ENCODE results near the gene ACVR1. TPM values are rescaled to one million over a fixed set of nuclear protein-coding genes. Genes with fewer than 3 reads are reported as not detected.

Gene ACVR1
- total RNA-seq, 1 donor from 2014 or later: 29.9 TPM

DNA sequence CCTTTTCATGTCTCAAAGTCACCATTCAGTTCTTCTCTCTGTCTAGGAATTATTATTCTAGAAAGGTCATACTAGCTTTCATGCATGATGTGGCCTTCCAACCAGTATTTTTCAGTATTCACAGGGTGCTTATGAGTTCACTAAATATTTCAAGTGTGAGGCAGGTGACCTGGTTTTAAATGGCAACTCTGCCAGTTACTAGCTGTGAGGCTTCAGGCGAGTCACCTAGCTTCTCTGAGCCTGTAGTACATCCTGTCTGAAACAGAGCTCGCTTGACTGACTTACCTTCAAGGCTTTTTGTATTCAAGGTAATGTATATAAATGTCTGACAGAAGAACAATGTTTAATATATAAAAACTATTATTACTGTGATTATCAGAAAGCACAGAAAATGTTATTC is 19.4 kb upstream of the ACVR1 start:
- H3K9me3 Mint-ChIP-seq (ENCODE audit: unreplicated experiment): no peaks in the 10 kb centered on the region
- H3K36me3 Mint-ChIP-seq (ENCODE audit: low read depth, unreplicated experiment): no peaks in the 10 kb centered on the region
- peaks cover 13% of the 10 kb centered on the region for H3K4me1 Mint-ChIP-seq (ENCODE audit: unreplicated experiment)
- TF ChIP-seq, protein P1, sequence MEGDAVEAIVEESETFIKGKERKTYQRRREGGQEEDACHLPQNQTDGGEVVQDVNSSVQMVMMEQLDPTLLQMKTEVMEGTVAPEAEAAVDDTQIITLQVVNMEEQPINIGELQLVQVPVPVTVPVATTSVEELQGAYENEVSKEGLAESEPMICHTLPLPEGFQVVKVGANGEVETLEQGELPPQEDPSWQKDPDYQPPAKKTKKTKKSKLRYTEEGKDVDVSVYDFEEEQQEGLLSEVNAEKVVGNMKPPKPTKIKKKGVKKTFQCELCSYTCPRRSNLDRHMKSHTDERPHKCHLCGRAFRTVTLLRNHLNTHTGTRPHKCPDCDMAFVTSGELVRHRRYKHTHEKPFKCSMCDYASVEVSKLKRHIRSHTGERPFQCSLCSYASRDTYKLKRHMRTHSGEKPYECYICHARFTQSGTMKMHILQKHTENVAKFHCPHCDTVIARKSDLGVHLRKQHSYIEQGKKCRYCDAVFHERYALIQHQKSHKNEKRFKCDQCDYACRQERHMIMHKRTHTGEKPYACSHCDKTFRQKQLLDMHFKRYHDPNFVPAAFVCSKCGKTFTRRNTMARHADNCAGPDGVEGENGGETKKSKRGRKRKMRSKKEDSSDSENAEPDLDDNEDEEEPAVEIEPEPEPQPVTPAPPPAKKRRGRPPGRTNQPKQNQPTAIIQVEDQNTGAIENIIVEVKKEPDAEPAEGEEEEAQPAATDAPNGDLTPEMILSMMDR (IDR thresholded peaks at IDR 0.05; ENCODE audit: unreplicated experiment): no peak
- no peak overlapping the region for H3K27ac Mint-ChIP-seq (ENCODE audit: unreplicated experiment)
- H3K4me3 Mint-ChIP-seq (ENCODE audit: unreplicated experiment): no peak overlapping the region
- DNase-seq (ENCODE audit: low spot score): no peak
- peaks cover 1% of the 10 kb centered on the region for H3K27me3 Mint-ChIP-seq (ENCODE audit: unreplicated experiment)

- H3K27ac Mint-ChIP-seq (ENCODE audit: unreplicated experiment): no peak overlapping the region
- H3K4me1 Mint-ChIP-seq (ENCODE audit: unreplicated experiment): peaks cover 13% of the 10 kb centered on the region
- peaks cover 1% of the 10 kb centered on the region for H3K27me3 Mint-ChIP-seq (ENCODE audit: unreplicated experiment)
- DNase-seq (ENCODE audit: low spot score): no peak
- TF ChIP-seq, protein P1 (IDR thresholded peaks at IDR 0.05; ENCODE audit: unreplicated experiment): no peak
- H3K4me3 Mint-ChIP-seq (ENCODE audit: unreplicated experiment): no peak overlapping the region
- H3K36me3 Mint-ChIP-seq (ENCODE audit: low read depth, unreplicated experiment): no peaks in the 10 kb centered on the region
- H3K9me3 Mint-ChIP-seq (ENCODE audit: unreplicated experiment): no peaks in the 10 kb centered on the region
These were observed 18.7 kb upstream of the ACVR1 start for GRCh38 chr2:157894694-157895435.

GRCh38 chr2:157893611-157894010 is 17.5 kb upstream of the ACVR1 start:
- Mint-ChIP-seq H3K36me3 (ENCODE audit: low read depth, unreplicated experiment) (no peaks in the 10 kb centered on the region), H3K4me1 (ENCODE audit: unreplicated experiment) (peaks cover 11% of the 10 kb centered on the region), H3K4me3 (ENCODE audit: unreplicated experiment) (no peak overlapping the region), H3K27me3 (ENCODE audit: unreplicated experiment) (peaks cover 1% of the 10 kb centered on the region), H3K9me3 (ENCODE audit: unreplicated experiment) (no peaks in the 10 kb centered on the region), H3K27ac (ENCODE audit: unreplicated experiment) (no peak overlapping the region)
- TF ChIP-seq, protein P1 (IDR thresholded peaks at IDR 0.05; ENCODE audit: unreplicated experiment): no peak
- DNase-seq (ENCODE audit: low spot score): no peak

GRCh38 chr2:157891643-157892041 is 15.5 kb upstream of the ACVR1 start:
- no peak overlapping the region for H3K4me3 Mint-ChIP-seq (ENCODE audit: unreplicated experiment)
- H3K27me3 Mint-ChIP-seq (ENCODE audit: unreplicated experiment): no peaks in the 10 kb centered on the region
- no peak for DNase-seq (ENCODE audit: low spot score)
- H3K36me3 Mint-ChIP-seq (ENCODE audit: low read depth, unreplicated experiment): no peaks in the 10 kb centered on the region
- H3K9me3 Mint-ChIP-seq (ENCODE audit: unreplicated experiment): no peaks in the 10 kb centered on the region
- H3K27ac Mint-ChIP-seq (ENCODE audit: unreplicated experiment): no peak overlapping the region
- TF ChIP-seq, protein P1 (IDR thresholded peaks at IDR 0.05; ENCODE audit: unreplicated experiment): no peak
- H3K4me1 Mint-ChIP-seq (ENCODE audit: unreplicated experiment): peaks cover 9% of the 10 kb centered on the region

- Mint-ChIP-seq H3K27me3 (ENCODE audit: unreplicated experiment) (no peaks in the 10 kb centered on the region), H3K9me3 (ENCODE audit: unreplicated experiment) (no peaks in the 10 kb centered on the region), H3K36me3 (ENCODE audit: low read depth, unreplicated experiment) (no peaks in the 10 kb centered on the region), H3K27ac (ENCODE audit: unreplicated experiment) (no peak overlapping the region), H3K4me1 (ENCODE audit: unreplicated experiment) (peaks cover 4% of the 10 kb centered on the region), H3K4me3 (ENCODE audit: unreplicated experiment) (no peak overlapping the region)
- DNase-seq (ENCODE audit: low spot score): no peak
- TF ChIP-seq, protein P1 (IDR thresholded peaks at IDR 0.05; ENCODE audit: unreplicated experiment): no peak
These were observed 15.0 kb upstream of the ACVR1 start for GRCh38 chr2:157890969-157891642.
